ENCODE measurements around the gene KLHDC2. TPM values are rescaled to one million over a fixed set of nuclear protein-coding genes. Genes with fewer than 3 reads are reported as not detected.
"Not testable (repeated sequence)": the region's sequence is repeated elsewhere in the genome, so short reads cannot be mapped to it uniquely, and the experiment has no call there.

Gene KLHDC2
- total RNA-seq, 1 donor from 2014 or later, result 60.0 TPM

DNA sequence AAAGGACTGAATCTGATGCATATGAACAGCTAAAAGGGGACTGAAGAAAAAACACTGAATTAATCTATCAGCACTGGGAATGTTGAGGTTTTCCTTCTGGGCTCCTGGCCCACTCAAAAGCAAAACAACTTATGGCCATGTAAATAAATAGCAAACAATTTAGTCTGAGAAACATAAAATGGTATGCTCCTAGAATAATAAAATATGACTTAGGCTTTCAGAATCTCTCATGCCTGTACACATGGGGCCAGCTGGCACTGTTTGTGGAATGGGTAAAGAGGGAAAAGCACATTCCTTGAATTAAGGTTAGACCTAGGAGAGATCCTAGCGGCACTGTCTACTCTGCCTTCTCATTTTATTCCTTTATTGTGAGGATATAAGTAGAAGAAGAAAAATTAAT is 6.2 kb downstream of the KLHDC2 start:
- no peaks in the 10 kb centered on the region for H3K27me3 Mint-ChIP-seq
- no peaks in the 10 kb centered on the region for H3K9me3 Mint-ChIP-seq
- H3K36me3 Mint-ChIP-seq, result peaks cover 26% of the 10 kb centered on the region
- no peak overlapping the region for H3K4me3 Mint-ChIP-seq
- DNase-seq (ENCODE audit: extremely low spot score, unreplicated experiment), result no peak
- peaks cover 26% of the 10 kb centered on the region for H3K4me1 Mint-ChIP-seq (ENCODE audit: unreplicated experiment)
- TF ChIP-seq, protein P1, sequence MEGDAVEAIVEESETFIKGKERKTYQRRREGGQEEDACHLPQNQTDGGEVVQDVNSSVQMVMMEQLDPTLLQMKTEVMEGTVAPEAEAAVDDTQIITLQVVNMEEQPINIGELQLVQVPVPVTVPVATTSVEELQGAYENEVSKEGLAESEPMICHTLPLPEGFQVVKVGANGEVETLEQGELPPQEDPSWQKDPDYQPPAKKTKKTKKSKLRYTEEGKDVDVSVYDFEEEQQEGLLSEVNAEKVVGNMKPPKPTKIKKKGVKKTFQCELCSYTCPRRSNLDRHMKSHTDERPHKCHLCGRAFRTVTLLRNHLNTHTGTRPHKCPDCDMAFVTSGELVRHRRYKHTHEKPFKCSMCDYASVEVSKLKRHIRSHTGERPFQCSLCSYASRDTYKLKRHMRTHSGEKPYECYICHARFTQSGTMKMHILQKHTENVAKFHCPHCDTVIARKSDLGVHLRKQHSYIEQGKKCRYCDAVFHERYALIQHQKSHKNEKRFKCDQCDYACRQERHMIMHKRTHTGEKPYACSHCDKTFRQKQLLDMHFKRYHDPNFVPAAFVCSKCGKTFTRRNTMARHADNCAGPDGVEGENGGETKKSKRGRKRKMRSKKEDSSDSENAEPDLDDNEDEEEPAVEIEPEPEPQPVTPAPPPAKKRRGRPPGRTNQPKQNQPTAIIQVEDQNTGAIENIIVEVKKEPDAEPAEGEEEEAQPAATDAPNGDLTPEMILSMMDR (conservative IDR thresholded peaks at IDR 0.05), result no peak
- no peak overlapping the region for H3K27ac Mint-ChIP-seq

DNA sequence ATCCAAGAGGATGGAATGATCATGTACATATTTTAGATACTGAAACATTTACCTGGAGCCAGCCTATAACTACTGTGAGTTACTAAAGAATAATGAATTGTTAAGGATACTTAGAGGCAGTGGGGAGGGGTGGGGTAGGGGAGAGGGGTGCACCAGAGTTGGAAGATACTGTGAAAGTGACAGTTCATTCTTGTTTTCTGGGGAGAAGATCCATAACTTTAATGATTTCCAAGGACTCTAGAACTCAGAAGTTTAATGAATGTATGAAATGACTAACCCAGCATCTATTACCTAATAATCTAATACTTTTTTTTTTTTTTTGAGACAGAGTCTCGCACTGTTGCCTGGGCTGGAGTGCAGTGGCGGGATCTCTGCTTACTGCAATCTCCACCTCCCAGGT is 10.5 kb downstream of the KLHDC2 start:
- Mint-ChIP-seq H3K9me3 (no peaks in the 10 kb centered on the region), H3K36me3 (peaks cover 41% of the 10 kb centered on the region), H3K27me3 (no peaks in the 10 kb centered on the region), H3K4me3 (no peak overlapping the region), H3K4me1 (ENCODE audit: unreplicated experiment) (no peaks in the 10 kb centered on the region), H3K27ac (no peak overlapping the region)
- TF ChIP-seq, protein P1 (conservative IDR thresholded peaks at IDR 0.05), result no peak
- DNase-seq (ENCODE audit: extremely low spot score, unreplicated experiment), result no peak

DNA sequence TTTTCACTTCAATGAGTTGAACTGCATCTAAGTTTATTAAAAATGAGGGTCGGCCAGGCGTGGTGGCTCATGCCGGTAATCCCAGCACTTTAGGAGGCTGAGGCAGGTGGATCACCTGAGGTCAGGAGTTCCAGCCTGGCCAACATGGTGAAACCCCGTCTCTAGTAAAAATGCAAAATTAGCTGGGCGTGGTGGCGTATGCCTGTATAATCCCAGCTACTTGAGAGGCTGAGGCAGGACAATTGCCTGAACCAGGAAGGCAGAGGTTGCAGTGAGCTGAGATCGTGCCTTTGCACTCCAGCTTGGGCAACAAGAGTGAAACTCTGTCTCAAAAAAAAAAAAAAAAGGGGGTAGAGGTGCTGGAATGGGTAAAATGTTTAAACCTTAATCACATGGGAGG is 13.1 kb downstream of the KLHDC2 start:
- H3K4me3 Mint-ChIP-seq; H3K27me3 Mint-ChIP-seq; DNase-seq (ENCODE audit: extremely low spot score, unreplicated experiment); H3K9me3 Mint-ChIP-seq; H3K4me1 Mint-ChIP-seq (ENCODE audit: unreplicated experiment): not testable (repeated sequence)
- Mint-ChIP-seq H3K36me3 (peaks cover 37% of the 10 kb centered on the region), H3K27ac (peak overlapping the region; percentile 24)

DNA sequence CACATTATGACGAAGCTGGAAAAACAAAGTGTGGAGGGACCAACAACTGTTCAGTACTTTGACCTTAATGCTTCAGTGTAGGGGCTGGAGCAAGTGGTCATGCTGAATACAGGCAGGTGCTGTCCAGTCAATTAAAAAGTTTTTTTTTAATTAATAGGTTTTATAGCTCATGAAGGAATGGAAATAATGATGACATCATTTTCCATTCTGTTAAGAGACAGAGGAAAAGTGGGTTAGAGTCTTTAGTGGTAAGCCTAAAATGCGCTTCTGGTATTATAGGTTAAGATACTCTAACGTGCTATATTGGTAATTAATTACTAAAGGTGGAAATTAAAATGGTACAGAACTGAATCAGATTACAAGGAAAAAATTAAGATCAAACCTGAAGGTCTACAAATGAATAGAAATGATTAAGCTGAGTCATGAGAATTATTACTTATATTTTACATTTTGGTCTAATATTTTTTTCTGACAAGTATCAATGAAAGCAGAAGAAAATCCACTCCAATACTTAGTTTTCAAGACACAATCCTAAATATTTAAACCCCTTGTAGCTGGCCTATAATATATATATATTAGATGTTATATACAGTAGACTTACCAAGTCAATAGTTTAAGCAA is 15.6 kb downstream of the KLHDC2 start:
- DNase-seq (ENCODE audit: extremely low spot score, unreplicated experiment), result no peak
- Mint-ChIP-seq H3K4me3 (no peak overlapping the region), H3K27me3 (no peaks in the 10 kb centered on the region), H3K9me3 (no peaks in the 10 kb centered on the region), H3K4me1 (ENCODE audit: unreplicated experiment) (no peaks in the 10 kb centered on the region), H3K36me3 (peaks cover 34% of the 10 kb centered on the region), H3K27ac (no peak overlapping the region)
- TF ChIP-seq, protein P1 (conservative IDR thresholded peaks at IDR 0.05), result no peak

DNA sequence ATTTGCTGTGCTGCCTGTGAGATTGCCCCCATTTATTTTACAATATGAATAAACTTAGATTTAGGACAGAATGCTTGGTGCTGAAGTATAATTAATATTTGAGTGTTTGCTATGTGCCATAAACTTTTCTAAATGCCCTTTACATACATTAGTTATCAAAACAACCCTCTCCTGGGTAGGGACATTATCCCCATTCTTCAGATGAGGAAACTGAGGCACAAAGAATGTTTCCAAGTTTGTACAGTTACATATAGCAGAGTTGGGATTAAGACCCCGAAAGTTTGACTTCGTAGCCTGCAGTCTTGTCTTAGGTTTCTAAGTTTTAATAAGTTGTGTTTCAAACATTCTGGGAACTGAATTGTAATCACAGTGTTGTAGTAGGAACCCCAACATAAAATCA is 18.4 kb downstream of the KLHDC2 start:
- DNase-seq (ENCODE audit: extremely low spot score, unreplicated experiment), result no peak
- Mint-ChIP-seq H3K9me3 (no peaks in the 10 kb centered on the region), H3K4me1 (ENCODE audit: unreplicated experiment) (no peaks in the 10 kb centered on the region), H3K4me3 (no peak overlapping the region), H3K27ac (no peak overlapping the region), H3K27me3 (no peaks in the 10 kb centered on the region), H3K36me3 (peaks cover 35% of the 10 kb centered on the region)
- TF ChIP-seq, protein P1 (conservative IDR thresholded peaks at IDR 0.05), result no peak

DNA sequence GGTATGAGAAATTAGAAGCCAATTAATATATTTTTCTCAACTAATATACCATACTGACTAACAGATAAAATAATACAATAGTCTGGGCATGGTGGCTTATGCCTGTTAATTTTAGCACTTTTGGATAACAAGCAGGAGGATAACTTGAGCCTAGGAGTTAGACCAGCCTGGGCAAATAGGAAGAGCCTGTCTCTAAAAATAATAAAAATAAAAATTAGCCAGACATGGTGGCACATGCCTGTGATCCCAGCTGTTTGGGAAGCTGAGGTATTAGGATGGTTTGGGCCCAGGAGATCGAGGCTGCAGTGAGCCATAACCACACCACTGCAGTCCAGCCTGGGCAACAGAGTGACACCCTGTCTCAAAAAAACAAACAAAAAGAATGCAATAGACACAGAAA is 24.7 kb downstream of the KLHDC2 start:
- Mint-ChIP-seq H3K9me3 (no peaks in the 10 kb centered on the region), H3K27ac (no peak overlapping the region), H3K4me3 (no peak overlapping the region), H3K36me3 (peaks cover 33% of the 10 kb centered on the region), H3K27me3 (no peaks in the 10 kb centered on the region), H3K4me1 (ENCODE audit: unreplicated experiment) (no peaks in the 10 kb centered on the region)
- no peak for DNase-seq (ENCODE audit: extremely low spot score, unreplicated experiment)
- TF ChIP-seq, protein P1 (conservative IDR thresholded peaks at IDR 0.05), result no peak

All from type B pancreatic cell (in vitro differentiated cells).